GM18508 (cell line): ENCODE data around the gene ZNF497.

Experiments
- ATAC-seq: cut with Tn5 transposase; IDR thresholded peaks from one replicate; pipeline ENCODE4 v1.9.1; 2021; ENCODE audit warnings: moderate number of reproducible peaks; ENCODE audit not compliant: insufficient read depth, unreplicated experiment

ZNF497 gene

GRCh38 chr19:58372311-58373133, 10.0 kb upstream of the ZNF497 start:
- no peak for ATAC-seq

- ATAC-seq = no peak
These were observed 6.2 kb upstream of the ZNF497 start for GRCh38 chr19:58368561-58369360.

GRCh38 chr19:58367698-58368454, 5.3 kb upstream of the ZNF497 start:
- ATAC-seq = no peak

DNA sequence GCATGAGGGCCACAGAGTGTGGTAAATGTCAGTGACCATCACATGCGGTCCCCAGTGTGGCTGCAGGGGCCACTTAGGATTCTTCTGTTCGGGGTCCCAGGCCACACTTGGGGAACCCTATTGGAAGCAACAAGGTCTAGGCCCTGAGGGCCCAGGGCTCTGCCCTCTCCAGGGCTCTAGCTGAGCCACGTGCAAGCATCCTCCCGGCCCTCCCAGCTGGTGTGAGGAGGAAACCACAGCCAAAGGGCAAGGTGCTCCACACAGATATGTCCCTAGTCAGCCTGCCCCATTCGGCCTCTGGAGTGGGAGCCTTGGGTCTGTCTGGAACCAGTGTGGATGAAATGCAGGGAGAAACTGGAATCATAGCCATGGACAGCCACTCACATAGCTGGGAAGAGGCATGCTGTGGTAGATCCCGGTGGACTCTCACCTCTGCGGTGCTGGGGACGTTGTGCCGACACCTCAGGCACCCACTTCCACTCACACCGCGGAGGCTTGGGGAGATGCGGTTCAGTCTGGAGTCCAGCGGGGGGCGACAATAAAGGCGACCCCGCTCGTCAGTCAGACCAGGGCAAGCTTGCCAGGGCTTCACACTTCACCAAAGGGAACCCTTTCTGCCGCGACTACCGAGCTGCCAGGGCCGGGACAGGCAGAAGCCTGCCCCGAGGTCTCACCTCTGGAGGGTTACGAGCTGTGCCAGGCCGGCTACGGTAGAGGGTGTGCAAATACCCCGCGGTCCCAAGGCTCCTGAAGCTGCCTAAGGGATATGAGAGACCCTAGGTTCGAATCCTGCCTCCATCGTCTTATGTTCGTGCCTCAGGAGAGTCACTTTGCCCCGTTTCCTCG, 4.3 kb upstream of the ZNF497 start:
- ATAC-seq = no peak

DNA sequence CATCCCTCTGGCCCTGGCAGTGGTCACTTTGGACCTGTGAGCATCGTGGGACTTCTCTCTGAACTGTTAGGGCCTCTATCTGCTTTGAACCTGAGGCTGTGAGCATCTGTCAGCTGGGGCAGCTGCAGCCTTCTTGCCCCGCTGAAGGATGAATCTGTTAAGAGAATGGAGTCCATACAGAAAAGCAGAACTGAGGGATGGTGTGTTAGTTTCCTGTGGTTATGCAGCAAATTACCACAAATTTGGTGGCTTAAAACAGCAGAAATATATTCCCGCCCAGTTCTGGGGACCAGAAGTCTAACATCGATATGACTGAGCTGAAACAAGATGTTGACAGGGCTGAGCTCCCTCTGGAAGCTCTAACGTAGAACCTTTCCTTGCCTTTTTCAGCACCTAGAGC, 1.6 kb upstream of the ZNF497 start:
- ATAC-seq = no peak

DNA sequence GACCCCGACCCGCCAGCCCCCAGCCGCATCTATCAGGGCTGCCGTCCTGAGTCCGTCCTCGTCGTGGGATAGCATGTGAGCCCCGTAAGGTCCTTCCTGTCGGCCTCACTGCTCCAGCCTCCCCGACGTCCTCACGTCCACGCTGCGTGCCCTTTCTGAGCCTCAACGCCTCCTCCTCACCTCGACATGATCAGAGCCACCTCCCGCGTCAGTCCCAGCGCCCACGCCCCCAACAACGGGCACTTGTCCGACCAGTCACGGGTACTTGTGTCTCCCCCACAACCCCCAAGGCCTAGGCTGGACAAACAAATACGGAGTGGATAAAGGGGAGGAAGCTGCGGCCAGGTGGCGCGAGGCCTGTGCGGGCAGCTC, 665 bp downstream of the ZNF497 start:
- ATAC-seq = peak; percentile 4

DNA sequence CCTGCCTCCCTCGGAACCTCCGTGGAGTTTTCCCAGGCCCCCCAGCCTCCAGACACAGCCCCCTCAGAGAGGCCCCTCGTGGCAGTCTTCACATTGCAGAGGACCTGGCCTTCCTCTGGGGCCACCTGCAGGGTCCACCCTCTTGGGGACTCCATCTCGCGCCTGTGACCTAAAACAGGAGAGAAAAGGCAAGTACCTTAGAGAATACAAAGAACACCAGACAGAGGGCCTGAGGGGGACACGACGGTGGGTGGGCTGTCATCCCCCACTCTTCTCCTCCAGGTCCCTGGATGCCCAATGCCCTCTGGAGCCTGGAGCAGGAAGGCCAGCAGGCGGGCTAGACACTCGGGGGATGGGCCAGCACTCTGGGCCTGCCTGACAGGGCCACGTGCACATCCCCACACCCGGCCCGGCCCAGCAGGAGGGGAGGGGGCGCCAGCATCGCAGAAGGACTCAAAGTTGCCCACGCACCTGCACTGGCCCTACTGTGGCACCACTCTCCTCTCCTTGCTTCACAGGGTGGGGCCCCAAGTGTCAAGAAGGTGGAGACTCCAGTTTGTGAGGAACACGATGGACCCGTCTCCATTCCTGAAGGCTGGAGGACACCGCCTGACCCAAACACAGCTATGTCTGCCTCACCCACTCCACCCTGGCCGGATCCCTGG, 4.9 kb downstream of the ZNF497 start:
- ATAC-seq = no peak

GRCh38 chr19:58356766-58357480, 5.6 kb downstream of the ZNF497 start:
- ATAC-seq = no peak

DNA sequence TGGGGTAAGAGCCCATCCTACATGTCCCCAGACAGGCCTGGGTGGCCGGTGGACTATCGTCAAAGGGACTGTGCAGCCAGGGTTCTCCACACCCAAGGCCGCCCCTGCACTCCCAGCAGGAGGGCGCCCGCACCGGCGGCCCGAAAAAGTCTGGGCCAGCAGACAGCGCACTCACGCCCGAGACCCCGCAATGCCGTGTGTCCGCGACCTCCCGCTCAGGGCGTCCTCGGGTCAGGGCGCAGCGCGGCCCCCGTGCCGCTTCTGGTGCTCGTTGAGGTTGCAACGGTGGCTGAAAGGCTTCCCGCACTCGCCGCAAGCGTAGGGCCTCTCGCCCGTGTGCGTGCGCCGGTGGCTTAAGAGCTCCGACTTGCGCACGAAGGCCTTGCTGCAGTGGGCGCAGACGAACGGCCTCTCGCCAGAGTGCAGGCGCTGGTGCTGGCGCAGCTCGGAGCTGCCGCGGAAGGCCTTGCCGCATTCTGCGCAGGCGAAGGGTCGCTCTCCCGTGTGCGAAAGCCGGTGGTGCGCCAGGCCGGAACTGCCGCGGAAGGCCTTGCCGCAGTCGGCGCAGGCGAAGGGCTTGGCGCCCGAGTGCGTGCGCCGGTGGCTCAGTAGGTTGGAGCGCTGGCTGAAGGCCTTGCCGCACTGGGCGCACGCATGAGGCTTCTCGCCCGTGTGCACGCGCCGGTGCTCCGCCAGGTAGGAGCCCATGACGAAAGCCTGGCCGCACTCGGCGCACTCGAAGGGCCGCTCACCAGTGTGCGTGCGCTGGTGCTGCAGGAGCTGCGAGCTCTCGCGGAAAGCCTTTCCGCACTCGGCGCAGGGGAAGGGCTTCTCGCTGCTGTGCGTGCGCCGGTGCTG, 6.4 kb downstream of the ZNF497 start:
- ATAC-seq = no peak

- ATAC-seq = no peak
These were observed 7.2 kb downstream of the ZNF497 start for GRCh38 chr19:58355215-58355796.

GRCh38 chr19:58354478-58355030, 8.0 kb downstream of the ZNF497 start:
- ATAC-seq = no peak

DNA sequence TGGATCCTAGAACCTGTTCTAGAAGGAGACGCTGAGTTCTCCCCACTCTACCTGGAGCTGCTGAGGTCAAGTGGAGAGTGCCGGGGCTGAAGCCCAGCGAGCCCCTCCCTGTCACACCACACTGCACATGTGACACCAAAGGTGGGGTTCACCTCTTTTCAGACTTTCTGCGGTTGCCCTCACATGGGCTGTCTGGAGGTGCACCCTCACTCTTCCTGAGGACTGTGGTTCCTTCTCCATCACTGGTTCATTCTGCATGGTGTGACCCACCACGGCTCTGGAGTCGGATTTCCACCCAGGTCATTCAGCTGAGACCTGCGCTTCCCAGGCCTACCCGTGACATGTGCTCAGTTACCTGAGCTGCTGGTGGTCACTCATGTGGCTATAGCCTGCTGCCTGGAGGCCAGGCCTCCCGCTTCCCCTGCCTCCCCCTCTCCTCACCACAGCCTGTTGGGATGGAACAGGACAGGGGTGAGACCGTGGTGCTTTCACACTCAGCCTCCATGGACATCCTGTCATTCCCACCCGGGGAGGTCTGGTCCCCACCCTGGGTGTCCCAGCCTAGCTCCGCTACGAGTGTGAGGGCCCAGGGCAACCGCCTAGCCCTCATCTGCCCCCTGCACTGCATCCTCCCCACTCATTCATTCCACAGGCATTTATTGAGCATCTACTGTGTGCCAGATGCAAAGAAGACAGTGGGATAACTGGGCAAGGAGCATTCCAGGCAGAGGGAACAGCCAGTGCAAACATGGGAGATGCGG, 8.7 kb downstream of the ZNF497 start:
- ATAC-seq = no peak

- ATAC-seq = no peak
These were observed 9.5 kb downstream of the ZNF497 start, which contains the start of gene A1BG for GRCh38 chr19:58352760-58353671. TSS of gene A1BG (minus strand) at chr19:58353492. CDS start at chr19:58353437, 55 bp downstream.

DNA sequence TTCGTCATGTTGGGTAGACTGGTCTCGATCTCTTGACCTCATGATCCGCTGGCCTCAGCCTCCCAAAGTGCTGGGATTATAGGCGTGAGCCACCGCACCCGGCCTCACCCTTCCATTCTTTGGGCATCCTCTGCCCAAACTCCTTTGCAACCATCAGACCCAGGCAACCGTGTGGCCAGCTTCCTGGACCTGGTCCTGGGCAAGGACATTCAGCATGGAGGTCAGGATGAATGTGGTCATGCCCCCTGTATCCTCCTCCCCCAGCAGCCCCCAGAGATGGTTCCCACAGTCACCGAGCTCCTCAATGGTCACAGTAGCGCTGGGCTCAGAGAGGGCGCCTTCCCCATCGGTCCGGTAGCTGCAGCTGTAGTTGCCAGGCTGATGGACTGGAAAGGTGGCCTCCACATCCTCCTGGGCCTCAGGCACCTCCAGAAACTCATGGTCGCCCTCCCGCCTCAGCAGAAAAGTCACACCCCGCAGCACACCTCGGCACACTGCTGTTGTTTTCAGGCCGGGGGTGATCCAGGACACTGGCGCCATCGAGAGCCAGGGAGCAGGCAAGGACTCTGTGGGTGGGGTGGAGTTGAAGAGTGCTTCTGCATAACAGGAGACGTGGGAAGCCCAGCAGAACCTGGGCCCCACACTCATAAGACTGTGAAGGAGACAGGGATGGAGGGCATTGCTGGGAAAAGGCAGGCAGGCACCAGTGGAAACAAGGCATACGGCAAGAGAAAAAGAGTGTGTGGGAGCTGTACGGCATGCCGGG, 10.4 kb downstream of the ZNF497 start:
- no peak for ATAC-seq

GRCh38 chr19:58351558-58351878, 11.0 kb downstream of the ZNF497 start:
- no peak for ATAC-seq
